Measurements from ENCODE around the gene TEX29.

The TEX29 gene

GRCh38 chr13:111356795-111357194 lies 36.4 kb downstream of the TEX29 start:
- no peak overlapping the region for H3K9ac ChIP-seq (ENCODE audit: low read depth in 1 of 2, low read length in 2 of 2)
- peaks cover 3 to 9% of the 10 kb centered on the region in 2 donors for H3K27me3 ChIP-seq (ENCODE audit: control insufficient read depth in 1 of 2, insufficient read depth in 2 of 2, low read length in 2 of 2)
- H3K9me3 ChIP-seq (ENCODE audit: control insufficient read depth in 1 of 2, low read length in 2 of 2) = no peaks in the 10 kb centered on the region
- H3K4me1 ChIP-seq (ENCODE audit: control insufficient read depth in 1 of 2, insufficient read depth in 2 of 2, low read length in 2 of 2) = no peaks in the 10 kb centered on the region
- H3K27ac ChIP-seq (ENCODE audit: low read depth, low read length) = no peak overlapping the region
- no peaks in the 10 kb centered on the region for H3K36me3 ChIP-seq (ENCODE audit: control insufficient read depth in 1 of 2, insufficient read depth in 2 of 2, low read length in 2 of 2)
- H3K4me3 ChIP-seq (ENCODE audit: low read depth in 1 of 2, low read length in 2 of 2) = no peak overlapping the region

- H3K27me3 ChIP-seq (ENCODE audit: control insufficient read depth in 1 of 2, insufficient read depth in 2 of 2, low read length in 2 of 2) = peaks cover 6 to 9% of the 10 kb centered on the region in 2 donors
- no peak overlapping the region for H3K4me3 ChIP-seq (ENCODE audit: low read depth in 1 of 2, low read length in 2 of 2)
- no peaks in the 10 kb centered on the region for H3K36me3 ChIP-seq (ENCODE audit: control insufficient read depth in 1 of 2, insufficient read depth in 2 of 2, low read length in 2 of 2)
- H3K4me1 ChIP-seq (ENCODE audit: control insufficient read depth in 1 of 2, insufficient read depth in 2 of 2, low read length in 2 of 2) = no peaks in the 10 kb centered on the region
- no peak overlapping the region for H3K9ac ChIP-seq (ENCODE audit: low read depth in 1 of 2, low read length in 2 of 2)
- no peak overlapping the region for H3K27ac ChIP-seq (ENCODE audit: low read depth, low read length)
- no peaks in the 10 kb centered on the region for H3K9me3 ChIP-seq (ENCODE audit: control insufficient read depth in 1 of 2, low read length in 2 of 2)
These were observed 38.9 kb downstream of the TEX29 start for GRCh38 chr13:111359237-111359915.

- H3K27ac ChIP-seq (ENCODE audit: low read depth, low read length) = no peak overlapping the region
- no peaks in the 10 kb centered on the region for H3K4me1 ChIP-seq (ENCODE audit: control insufficient read depth in 1 of 2, insufficient read depth in 2 of 2, low read length in 2 of 2)
- H3K9ac ChIP-seq (ENCODE audit: low read depth in 1 of 2, low read length in 2 of 2) = no peak overlapping the region
- H3K9me3 ChIP-seq (ENCODE audit: control insufficient read depth in 1 of 2, low read length in 2 of 2) = no peaks in the 10 kb centered on the region
- H3K27me3 ChIP-seq (ENCODE audit: control insufficient read depth in 1 of 2, insufficient read depth in 2 of 2, low read length in 2 of 2) = peaks cover 6 to 7% of the 10 kb centered on the region in 2 donors
- no peak overlapping the region for H3K4me3 ChIP-seq (ENCODE audit: low read depth in 1 of 2, low read length in 2 of 2)
- no peaks in the 10 kb centered on the region for H3K36me3 ChIP-seq (ENCODE audit: control insufficient read depth in 1 of 2, insufficient read depth in 2 of 2, low read length in 2 of 2)
These were observed 39.5 kb downstream of the TEX29 start for GRCh38 chr13:111359930-111360329.

GRCh38 chr13:111360452-111360851 lies 40.0 kb downstream of the TEX29 start:
- Histone ChIP-seq H3K27ac (ENCODE audit: low read depth, low read length) (no peak overlapping the region), H3K36me3 (ENCODE audit: control insufficient read depth in 1 of 2, insufficient read depth in 2 of 2, low read length in 2 of 2) (no peaks in the 10 kb centered on the region), H3K9me3 (ENCODE audit: control insufficient read depth in 1 of 2, low read length in 2 of 2) (no peaks in the 10 kb centered on the region), H3K27me3 (ENCODE audit: control insufficient read depth in 1 of 2, insufficient read depth in 2 of 2, low read length in 2 of 2) (peaks cover 7% of the 10 kb centered on the region in 2 donors), H3K4me3 (ENCODE audit: low read depth in 1 of 2, low read length in 2 of 2) (no peak overlapping the region), H3K4me1 (ENCODE audit: control insufficient read depth in 1 of 2, insufficient read depth in 2 of 2, low read length in 2 of 2) (no peaks in the 10 kb centered on the region), H3K9ac (ENCODE audit: low read depth in 1 of 2, low read length in 2 of 2) (no peak overlapping the region)

GRCh38 chr13:111361046-111361872 lies 40.8 kb downstream of the TEX29 start:
- H3K27me3 ChIP-seq (ENCODE audit: control insufficient read depth in 1 of 2, insufficient read depth in 2 of 2, low read length in 2 of 2) = peaks cover 4 to 9% of the 10 kb centered on the region in 2 donors
- H3K9ac ChIP-seq (ENCODE audit: low read depth in 1 of 2, low read length in 2 of 2) = no peak overlapping the region
- H3K27ac ChIP-seq (ENCODE audit: low read depth, low read length) = no peak overlapping the region
- H3K36me3 ChIP-seq (ENCODE audit: control insufficient read depth in 1 of 2, insufficient read depth in 2 of 2, low read length in 2 of 2) = no peaks in the 10 kb centered on the region
- H3K9me3 ChIP-seq (ENCODE audit: control insufficient read depth in 1 of 2, low read length in 2 of 2) = no peaks in the 10 kb centered on the region
- H3K4me1 ChIP-seq (ENCODE audit: control insufficient read depth in 1 of 2, insufficient read depth in 2 of 2, low read length in 2 of 2) = no peaks in the 10 kb centered on the region
- no peak overlapping the region for H3K4me3 ChIP-seq (ENCODE audit: low read depth in 1 of 2, low read length in 2 of 2)

- Histone ChIP-seq H3K9me3 (ENCODE audit: control insufficient read depth in 1 of 2, low read length in 2 of 2) (no peaks in the 10 kb centered on the region), H3K4me1 (ENCODE audit: control insufficient read depth in 1 of 2, insufficient read depth in 2 of 2, low read length in 2 of 2) (no peaks in the 10 kb centered on the region), H3K27ac (ENCODE audit: low read depth, low read length) (no peak overlapping the region), H3K4me3 (ENCODE audit: low read depth in 1 of 2, low read length in 2 of 2) (no peak overlapping the region), H3K36me3 (ENCODE audit: control insufficient read depth in 1 of 2, insufficient read depth in 2 of 2, low read length in 2 of 2) (no peaks in the 10 kb centered on the region), H3K27me3 (ENCODE audit: control insufficient read depth in 1 of 2, insufficient read depth in 2 of 2, low read length in 2 of 2) (peaks cover 0 to 9% of the 10 kb centered on the region in 2 donors), H3K9ac (ENCODE audit: low read depth in 1 of 2, low read length in 2 of 2) (no peak overlapping the region)
These were observed 41.6 kb downstream of the TEX29 start for GRCh38 chr13:111361873-111362648.

GRCh38 chr13:111363121-111363520 lies 42.7 kb downstream of the TEX29 start:
- H3K27ac ChIP-seq (ENCODE audit: low read depth, low read length) = no peak overlapping the region
- H3K9ac ChIP-seq (ENCODE audit: low read depth in 1 of 2, low read length in 2 of 2) = no peak overlapping the region
- no peaks in the 10 kb centered on the region for H3K4me1 ChIP-seq (ENCODE audit: control insufficient read depth in 1 of 2, insufficient read depth in 2 of 2, low read length in 2 of 2)
- no peaks in the 10 kb centered on the region for H3K36me3 ChIP-seq (ENCODE audit: control insufficient read depth in 1 of 2, insufficient read depth in 2 of 2, low read length in 2 of 2)
- no peaks in the 10 kb centered on the region for H3K9me3 ChIP-seq (ENCODE audit: control insufficient read depth in 1 of 2, low read length in 2 of 2)
- H3K4me3 ChIP-seq (ENCODE audit: low read depth in 1 of 2, low read length in 2 of 2) = no peak overlapping the region
- peaks cover 0 to 9% of the 10 kb centered on the region in 2 donors for H3K27me3 ChIP-seq (ENCODE audit: control insufficient read depth in 1 of 2, insufficient read depth in 2 of 2, low read length in 2 of 2)

GRCh38 chr13:111363591-111363990 lies 43.1 kb downstream of the TEX29 start:
- Histone ChIP-seq H3K4me1 (ENCODE audit: control insufficient read depth in 1 of 2, insufficient read depth in 2 of 2, low read length in 2 of 2) (no peaks in the 10 kb centered on the region), H3K9me3 (ENCODE audit: control insufficient read depth in 1 of 2, low read length in 2 of 2) (no peaks in the 10 kb centered on the region), H3K36me3 (ENCODE audit: control insufficient read depth in 1 of 2, insufficient read depth in 2 of 2, low read length in 2 of 2) (no peaks in the 10 kb centered on the region), H3K27ac (ENCODE audit: low read depth, low read length) (no peak overlapping the region), H3K9ac (ENCODE audit: low read depth in 1 of 2, low read length in 2 of 2) (no peak overlapping the region), H3K4me3 (ENCODE audit: low read depth in 1 of 2, low read length in 2 of 2) (no peak overlapping the region), H3K27me3 (ENCODE audit: control insufficient read depth in 1 of 2, insufficient read depth in 2 of 2, low read length in 2 of 2) (peaks cover 0 to 9% of the 10 kb centered on the region in 2 donors)

- H3K27ac ChIP-seq (ENCODE audit: low read depth, low read length) = no peak overlapping the region
- no peaks in the 10 kb centered on the region for H3K4me1 ChIP-seq (ENCODE audit: control insufficient read depth in 1 of 2, insufficient read depth in 2 of 2, low read length in 2 of 2)
- no peaks in the 10 kb centered on the region for H3K9me3 ChIP-seq (ENCODE audit: control insufficient read depth in 1 of 2, low read length in 2 of 2)
- no peak overlapping the region for H3K9ac ChIP-seq (ENCODE audit: low read depth in 1 of 2, low read length in 2 of 2)
- H3K27me3 ChIP-seq (ENCODE audit: control insufficient read depth in 1 of 2, insufficient read depth in 2 of 2, low read length in 2 of 2) = peaks cover 0 to 6% of the 10 kb centered on the region in 2 donors
- no peaks in the 10 kb centered on the region for H3K36me3 ChIP-seq (ENCODE audit: control insufficient read depth in 1 of 2, insufficient read depth in 2 of 2, low read length in 2 of 2)
- no peak overlapping the region for H3K4me3 ChIP-seq (ENCODE audit: low read depth in 1 of 2, low read length in 2 of 2)
These were observed 44.9 kb downstream of the TEX29 start for GRCh38 chr13:111365149-111366005.

All from duodenal mucosa (tissue), 2 donors.